Gastrocnemius medialis (tissue), 4 donors: ENCODE results near the gene ACSF2. TPM values are rescaled to one million over a fixed set of nuclear protein-coding genes. Genes with fewer than 3 reads are reported as not detected.

Source experiments
- ATAC-seq, 2 donors: fragments of 150-250 bp; one replicate each; pipeline ENCODE4 v1.9.1; 2016
- DNase-seq, 2 donors: peaks; one replicate each; pipeline ENCODE4 v3.0.0-alpha.2; 2019
- H3K27ac ChIP-seq, 4 donors: fragments of 200-600 bp; sonication (generic); 1 replicate in 1 of 4; 2 replicates in 3 of 4; pipeline ENCODE4 v1.5.1; 2016 to 2018; ENCODE audit warnings: mild to moderate bottlenecking in 2 of 4, moderate library complexity in 1 of 4
- H3K27me3 ChIP-seq, 3 donors: fragments of 200-600 bp; sonication (generic) in 2 of 3; 1 replicate in 1 of 3; 2 replicates in 2 of 3; pipeline versions ENCODE4 v1.5.1 to v1.6.0; 2016 to 2019; ENCODE audit warnings: mild to moderate bottlenecking in 1 of 3, moderate library complexity in 1 of 3
- H3K36me3 ChIP-seq, 2 donors: fragments of 200-600 bp; sonication (generic) in 1 of 2; one replicate each; pipeline ENCODE4 v1.5.1; 2017 to 2018
- H3K4me1 ChIP-seq, 2 donors: fragments of 200-600 bp; sonication (generic) in 1 of 2; one replicate each; pipeline ENCODE4 v1.5.1; 2016 to 2017; ENCODE audit warnings: mild to moderate bottlenecking in 2 of 2
- H3K4me3 ChIP-seq, 4 donors: fragments of 200-600 bp; sonication (generic) in 3 of 4; 1 replicate in 1 of 4; 2 replicates in 3 of 4; pipeline ENCODE4 v1.5.1; 2016 to 2019; ENCODE audit warnings: mild to moderate bottlenecking in 2 of 4
- H3K9me3 ChIP-seq, 3 donors: fragments of 200-600 bp; sonication (generic) in 2 of 3; 1 replicate in 1 of 3; 2 replicates in 2 of 3; pipeline ENCODE4 v1.5.1; 2016 to 2019
- CTCF ChIP-seq, 5 experiments: fragments of 450-650 bp in 3 of 5; fragments of 200-600 bp in 2 of 5; sonication (generic) in 2 of 5; IDR thresholded peaks in 4 of 5; conservative IDR thresholded peaks in 1 of 5; 1 replicate in 4 of 5; 2 replicates in 1 of 5; pipeline ENCODE4 v1.5.1; 2016 to 2019; ENCODE audit warnings: antibody characterized with exemption in 5 of 5, mild to moderate bottlenecking in 3 of 5, moderate library complexity in 3 of 5
- POLR2A ChIP-seq, 2 donors: fragments of 450-650 bp; IDR thresholded peaks; one replicate each; pipeline ENCODE4 v1.6.1; 2017; ENCODE audit warnings: antibody characterized with exemption in 2 of 2, mild to moderate bottlenecking in 2 of 2, moderate library complexity in 2 of 2
- in situ Hi-C, 4 donors: fragments of 200-750 bp; cut with MboI; loops; one replicate each; pipeline versions ENCODE4 v1.15.0 to v1.8.0; 2017; ENCODE audit warnings: low sequenced_read_pairs in 4 of 4
- intact Hi-C: fragments of 100-400 bp; cut with DNase I; formaldehyde crosslinking; loops from one replicate; pipeline ENCODE4 v1.15.1; 2023; ENCODE audit warnings: low total_unique reads
- total RNA-seq, 4 donors: library from RNA; depleted of rRNA; stranded (reverse); fragments of >200 nt; gene quantifications; one replicate each; pipeline versions ENCODE4 v1.1.0 to v1.2.3, GENCODE V29; 2016

Gene ACSF2
- total RNA-seq, 4 donors from 2014 or later, result 8.7 to 61.4 (median 34.2) TPM

DNA sequence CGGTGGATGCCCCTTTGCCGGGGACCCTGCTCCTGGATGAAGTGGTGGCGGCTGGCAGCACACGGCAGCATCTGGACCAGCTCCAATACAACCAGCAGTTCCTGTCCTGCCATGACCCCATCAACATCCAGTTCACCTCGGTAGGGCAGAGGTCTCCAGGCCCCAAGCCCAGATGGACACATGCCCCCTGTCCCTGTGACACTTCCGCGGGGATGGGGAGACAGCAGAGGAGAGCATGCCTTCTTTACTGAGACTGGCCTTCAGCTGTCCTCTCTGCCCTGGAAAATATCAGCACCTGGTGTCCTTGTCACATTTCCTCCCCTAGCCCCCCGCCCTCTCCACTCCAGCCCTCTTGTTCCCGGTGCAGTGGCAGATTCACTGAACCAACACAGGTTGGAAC, 36.4 kb downstream of the ACSF2 start:
- ATAC-seq (no peak), DNase-seq (no peak)
- intact Hi-C loops, result no loop called here
- no peak overlapping the region for H3K4me3 ChIP-seq
- peaks cover 6 to 8% of the 10 kb centered on the region in 2 donors for H3K4me1 ChIP-seq
- no peak overlapping the region for H3K27ac ChIP-seq
- H3K9me3 ChIP-seq, result no peaks in the 10 kb centered on the region
- H3K27me3 ChIP-seq, result no peaks in the 10 kb centered on the region
- no peaks in the 10 kb centered on the region for H3K36me3 ChIP-seq
- TF ChIP-seq POLR2A (IDR thresholded peaks at IDR 0.05) (no peak), CTCF (IDR thresholded peaks at IDR 0.05 in 4 of 5, conservative IDR thresholded peaks at IDR 0.05 in 1 of 5) (no peak)
- in situ Hi-C loops, result no loop called here

DNA sequence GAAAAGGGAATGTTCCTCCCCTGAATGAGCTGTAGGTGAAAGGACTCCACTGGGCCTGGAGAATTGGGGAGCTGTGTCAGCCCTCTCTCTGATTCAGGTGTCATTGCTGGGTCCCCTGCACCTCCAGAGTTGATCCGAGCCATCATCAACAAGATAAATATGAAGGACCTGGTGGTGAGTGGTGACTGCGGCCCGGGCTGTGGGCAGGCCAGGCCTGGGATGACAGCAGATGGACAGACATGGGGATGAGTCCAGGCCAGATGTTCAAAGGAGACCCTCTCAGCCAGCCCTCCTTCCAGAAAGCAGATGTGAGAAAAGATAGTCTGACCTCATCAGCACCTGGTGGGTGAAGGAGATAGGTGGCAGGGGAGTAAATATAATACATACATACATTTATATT, 38.1 kb downstream of the ACSF2 start:
- Histone ChIP-seq H3K4me3 (no peak overlapping the region), H3K9me3 (no peaks in the 10 kb centered on the region), H3K27ac (no peak overlapping the region), H3K36me3 (no peaks in the 10 kb centered on the region), H3K27me3 (no peaks in the 10 kb centered on the region), H3K4me1 (peaks cover 15 to 16% of the 10 kb centered on the region in 2 donors)
- no peak for ATAC-seq
- in situ Hi-C loops, result no loop called here
- TF ChIP-seq CTCF (IDR thresholded peaks at IDR 0.05 in 4 of 5, conservative IDR thresholded peaks at IDR 0.05 in 1 of 5), result no peak
- TF ChIP-seq POLR2A (IDR thresholded peaks at IDR 0.05), result no peak
- intact Hi-C loops, result no loop called here
- no peak for DNase-seq

DNA sequence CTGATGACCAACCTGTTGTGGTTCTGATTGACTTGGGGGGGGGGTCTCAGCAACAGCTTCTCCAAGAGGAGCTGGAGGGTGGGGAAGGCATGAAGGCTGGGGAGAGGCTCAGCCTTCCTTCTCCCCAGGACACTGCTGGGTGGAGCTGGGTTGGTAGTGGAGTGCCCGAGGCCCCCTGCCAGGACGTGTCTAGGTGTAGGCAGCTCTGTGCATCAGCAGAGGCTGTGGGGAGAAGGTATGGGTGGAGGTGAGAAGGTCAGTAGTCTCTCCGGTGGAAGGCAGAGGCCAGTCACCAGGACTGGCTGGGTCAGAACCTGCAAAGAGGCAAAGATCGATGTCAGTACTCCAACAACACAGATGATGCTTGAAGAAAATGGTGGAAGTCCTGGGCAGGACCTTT, 38.7 kb downstream of the ACSF2 start:
- no peaks in the 10 kb centered on the region for H3K27me3 ChIP-seq
- DNase-seq, result no peak
- H3K4me1 ChIP-seq, result peaks cover 18 to 23% of the 10 kb centered on the region in 2 donors
- no peaks in the 10 kb centered on the region for H3K36me3 ChIP-seq
- ATAC-seq, result no peak
- H3K27ac ChIP-seq, result no peak overlapping the region
- no peak overlapping the region for H3K4me3 ChIP-seq
- no peak for TF ChIP-seq POLR2A (IDR thresholded peaks at IDR 0.05)
- in situ Hi-C loops (no loop called here), intact Hi-C loops (no loop called here)
- no peaks in the 10 kb centered on the region for H3K9me3 ChIP-seq

- no peak for TF ChIP-seq POLR2A (IDR thresholded peaks at IDR 0.05)
- TF ChIP-seq CTCF (IDR thresholded peaks at IDR 0.05 in 4 of 5, conservative IDR thresholded peaks at IDR 0.05 in 1 of 5), result no peak
- in situ Hi-C loops (no loop called here), intact Hi-C loops (no loop called here)
- H3K36me3 ChIP-seq, result no peaks in the 10 kb centered on the region
- no peaks in the 10 kb centered on the region for H3K9me3 ChIP-seq
- peaks cover 22 to 27% of the 10 kb centered on the region in 2 donors for H3K4me1 ChIP-seq
- ATAC-seq, result no peak
- H3K4me3 ChIP-seq, result no peak overlapping the region
- H3K27ac ChIP-seq, result no peak overlapping the region
- DNase-seq, result no peak
- H3K27me3 ChIP-seq, result no peaks in the 10 kb centered on the region
These were observed 39.2 kb downstream of the ACSF2 start for GRCh38 chr17:50465171-50465570.

DNA sequence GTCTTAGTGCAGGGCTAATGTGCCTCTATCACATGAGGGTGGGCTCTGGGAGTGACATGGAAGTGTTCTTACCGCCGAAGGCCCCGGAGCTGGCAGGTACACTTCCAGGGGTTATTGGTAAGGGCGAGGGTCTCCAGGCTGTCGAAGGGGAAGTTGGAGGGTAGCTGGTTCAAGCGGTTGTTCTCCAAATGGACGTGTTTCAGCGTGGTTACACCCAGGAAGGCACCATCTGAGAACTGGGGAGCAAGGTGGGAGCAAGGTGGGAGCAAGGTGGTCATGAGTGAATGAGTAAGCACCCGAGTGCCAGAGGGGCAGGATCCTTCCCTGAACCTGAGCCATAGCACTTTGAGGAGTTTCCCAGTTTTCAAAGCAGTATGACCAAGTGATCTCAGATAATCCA, 39.6 kb downstream of the ACSF2 start:
- TF ChIP-seq POLR2A (IDR thresholded peaks at IDR 0.05) (no peak), CTCF (IDR thresholded peaks at IDR 0.05 in 4 of 5, conservative IDR thresholded peaks at IDR 0.05 in 1 of 5) (no peak)
- H3K27me3 ChIP-seq, result no peaks in the 10 kb centered on the region
- intact Hi-C loops (no loop called here), in situ Hi-C loops (no loop called here)
- H3K27ac ChIP-seq, result peak overlapping the region in 1 of 4 donors; percentile 57
- no peak overlapping the region for H3K4me3 ChIP-seq
- ATAC-seq (no peak), DNase-seq (no peak)
- H3K4me1 ChIP-seq, result peaks cover 26 to 32% of the 10 kb centered on the region in 2 donors
- H3K36me3 ChIP-seq, result no peaks in the 10 kb centered on the region
- no peaks in the 10 kb centered on the region for H3K9me3 ChIP-seq
